Esophagus mucosa (tissue), 1 donor: ENCODE results near the gene KAT7. TPM values are rescaled to one million over a fixed set of nuclear protein-coding genes. Genes with fewer than 3 reads are reported as not detected.

Experiments
- ATAC-seq: fragments of 200-7000 bp; cut with Tn5 transposase; one replicate; pipeline ENCODE4 v1.9.1; 2020
- total RNA-seq: library from RNA; stranded (reverse); gene quantifications from one replicate; pipeline ENCODE4 v1.2.4, GENCODE V29; 2023
- donor health status: DM: yes; HTN: yes; CAD: no.

The KAT7 gene
- total RNA-seq, 1 donor from 2014 or later: 33.7 TPM

- ATAC-seq: no peak
Measured at GRCh38 chr17:49843774-49844350, 55.4 kb downstream of the KAT7 start.

- no peak for ATAC-seq
Measured at GRCh38 chr17:49845321-49845720, 56.8 kb downstream of the KAT7 start.

- no peak for ATAC-seq
Measured at GRCh38 chr17:49846938-49847712, 58.6 kb downstream of the KAT7 start.

DNA sequence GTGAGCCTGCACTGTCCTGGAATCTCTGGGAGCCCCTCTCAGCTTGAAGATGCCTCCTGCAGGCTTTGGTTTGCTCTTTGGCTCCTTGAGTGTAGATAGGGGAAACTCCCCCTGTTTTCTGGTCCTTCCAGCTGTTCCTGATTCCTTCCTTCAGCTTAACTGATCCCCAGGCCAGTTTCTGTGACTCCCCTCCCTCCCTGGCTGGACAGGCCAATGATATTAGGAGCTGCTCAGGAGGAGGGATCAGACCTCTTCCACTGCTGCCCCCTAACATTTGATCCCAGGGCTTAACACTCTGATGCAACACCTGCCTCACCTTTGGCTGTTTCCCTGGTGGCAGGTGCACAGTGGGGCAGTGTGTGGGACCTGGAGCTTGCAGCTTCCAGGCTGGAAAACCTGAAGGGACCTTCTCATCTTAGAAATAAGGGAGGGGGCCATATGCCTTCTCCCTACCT lies 59.6 kb downstream of the KAT7 start, which contains the start of gene TAC4:
TSS of gene TAC4 (minus strand) at position 51 of the 455 bp plus-strand sequence. CDS start 52 bp downstream, outside the sequence.
- ATAC-seq: no peak

DNA sequence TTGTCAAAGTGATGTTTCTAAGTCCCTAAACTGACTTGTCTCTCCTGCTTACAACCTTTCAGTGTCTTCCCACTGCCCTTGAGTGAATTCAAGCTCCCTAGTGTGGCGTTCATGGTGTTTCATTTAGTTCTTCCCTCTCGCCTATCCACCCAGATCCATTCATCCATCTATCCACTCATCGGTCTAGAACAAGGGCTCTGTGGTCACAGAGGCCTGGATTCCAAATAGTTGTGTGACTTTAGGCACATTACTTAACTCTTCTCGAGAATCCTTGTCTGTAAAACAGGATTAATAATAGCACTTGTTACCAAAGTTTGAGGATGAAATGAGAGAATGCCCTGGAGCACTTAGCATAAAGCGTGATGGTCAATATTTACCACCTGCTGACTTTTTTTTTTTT lies 60.3 kb downstream of the KAT7 start:
- ATAC-seq: no peak

DNA sequence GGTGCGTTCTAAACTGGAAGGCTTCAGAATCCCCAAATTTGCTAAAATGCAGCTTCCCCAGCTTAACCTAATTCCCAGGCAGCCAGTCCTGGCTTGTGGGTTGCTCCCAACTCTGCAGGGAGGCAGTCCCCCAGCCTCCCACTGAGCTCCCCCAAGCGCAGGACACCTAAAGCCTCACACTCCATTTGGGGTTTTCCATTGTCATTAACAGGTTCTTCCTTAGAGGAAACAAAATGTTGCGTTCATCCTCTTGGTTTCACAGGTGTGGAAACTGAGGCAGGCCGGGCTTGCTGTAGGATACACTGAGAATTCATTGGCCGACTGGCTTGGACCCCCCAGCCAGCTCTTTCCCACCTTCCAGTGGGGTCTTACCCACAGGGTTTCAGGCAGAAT lies 61.7 kb downstream of the KAT7 start:
- ATAC-seq: no peak

GRCh38 chr17:49850772-49851386 lies 62.4 kb downstream of the KAT7 start:
- ATAC-seq: peak; percentile 17

DNA sequence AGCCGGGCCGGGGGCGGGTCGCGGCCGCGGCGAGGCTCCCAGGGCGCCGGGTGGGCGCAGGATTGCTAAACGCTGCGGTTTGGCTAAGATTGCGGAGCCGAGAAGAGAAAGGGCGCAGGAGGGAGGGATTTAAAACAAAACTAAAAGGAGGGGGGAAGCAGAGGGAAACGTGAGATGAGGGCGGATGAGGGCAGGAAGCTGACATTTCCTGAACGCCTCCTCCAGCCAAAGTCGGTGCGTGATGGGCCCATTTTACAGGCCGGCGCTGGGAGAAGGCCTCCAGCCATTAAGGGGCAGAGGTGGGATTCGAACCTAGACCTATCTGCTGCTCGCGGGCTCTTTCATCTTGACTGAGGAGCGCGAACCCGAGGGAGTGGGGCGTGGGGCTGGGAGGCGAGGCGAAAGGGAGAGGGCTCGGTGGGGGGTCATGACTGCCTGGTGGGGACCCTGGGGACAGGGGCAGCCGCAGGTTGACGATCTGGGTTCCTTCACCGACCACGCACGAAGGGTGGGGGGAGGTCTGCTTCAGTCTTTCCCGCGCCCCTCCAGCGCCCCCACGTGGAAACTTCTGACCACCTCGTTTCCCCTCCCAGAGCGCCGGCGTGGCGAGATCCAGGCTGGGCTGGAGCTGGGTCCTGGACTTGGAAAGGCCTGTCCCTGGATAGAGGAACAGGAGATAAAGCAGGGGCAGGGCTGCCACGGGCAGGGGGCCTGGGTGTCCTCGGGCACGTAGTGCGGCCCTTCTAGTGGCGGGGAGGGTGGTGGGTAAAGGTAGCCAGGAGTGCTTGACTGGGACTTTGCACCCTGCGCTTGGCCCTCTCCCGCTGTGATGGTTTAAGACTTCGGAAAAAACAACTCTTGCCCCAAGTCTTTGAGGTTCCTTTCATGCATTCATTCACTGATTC lies 63.2 kb downstream of the KAT7 start:
- peak; percentile 46 for ATAC-seq

- ATAC-seq: no peak
Measured at GRCh38 chr17:49853470-49854015, 65.1 kb downstream of the KAT7 start.

DNA sequence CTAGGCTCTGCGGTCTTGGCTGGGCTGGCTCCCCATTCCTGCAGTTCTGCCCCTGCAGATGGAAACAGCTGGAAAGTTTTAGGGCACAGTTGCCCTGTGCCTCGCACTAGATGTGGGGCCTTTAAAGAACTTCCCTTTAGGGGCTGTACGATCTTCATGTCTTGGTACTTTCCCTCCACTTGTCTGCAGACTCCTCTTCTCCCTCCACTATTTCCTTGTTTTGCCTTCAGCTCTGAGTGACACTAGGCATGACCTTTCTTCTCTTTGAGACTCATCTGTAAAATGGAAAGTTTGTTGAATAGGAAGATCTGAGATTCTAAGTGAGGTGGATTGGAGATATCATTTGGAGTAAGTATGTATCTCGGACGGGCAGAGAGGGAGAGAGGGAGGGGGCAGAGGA lies 65.6 kb downstream of the KAT7 start:
- ATAC-seq: no peak

GRCh38 chr17:49858796-49859195 lies 70.3 kb downstream of the KAT7 start:
- ATAC-seq: no peak

GRCh38 chr17:49859991-49860953 lies 71.8 kb downstream of the KAT7 start:
- ATAC-seq: peak; percentile 15

DNA sequence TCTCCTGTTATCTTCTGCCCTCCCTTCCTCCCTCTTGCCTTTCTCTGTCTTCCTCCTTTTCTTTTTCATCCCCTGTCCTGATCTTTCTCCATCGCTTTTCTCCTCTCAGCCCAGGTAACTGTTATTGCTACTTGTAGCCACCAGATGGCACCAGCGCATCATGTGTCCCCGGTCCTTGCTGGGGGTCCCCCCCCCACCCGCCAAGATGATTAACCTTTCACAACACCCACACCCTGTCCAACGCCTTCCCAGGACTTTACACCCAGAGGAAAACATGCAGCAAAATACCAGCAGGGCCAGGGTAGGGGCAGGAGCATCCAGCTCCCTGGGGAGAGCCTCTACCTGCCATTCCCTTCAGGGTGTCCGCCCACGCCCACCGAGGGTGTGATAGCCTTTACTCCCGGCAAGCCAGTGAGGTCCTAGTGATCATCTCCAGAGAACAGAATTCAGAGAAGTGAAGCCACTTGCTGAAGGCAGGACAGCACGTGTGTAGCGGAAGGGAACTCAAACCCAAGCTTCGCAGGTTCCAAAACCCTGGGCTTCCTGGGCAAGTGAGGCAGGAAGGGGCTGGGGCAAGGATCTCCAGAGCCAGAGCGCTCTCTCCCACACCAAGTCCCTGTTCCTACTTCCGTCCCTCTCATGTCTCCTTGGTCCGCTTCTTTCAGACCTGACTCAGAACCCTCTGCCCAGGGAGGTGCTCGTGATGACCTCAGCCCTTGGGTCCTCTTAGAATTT lies 72.8 kb downstream of the KAT7 start:
- ATAC-seq: peak; percentile 41

- no peak for ATAC-seq
Measured at GRCh38 chr17:49862781-49863331, 74.4 kb downstream of the KAT7 start.

DNA sequence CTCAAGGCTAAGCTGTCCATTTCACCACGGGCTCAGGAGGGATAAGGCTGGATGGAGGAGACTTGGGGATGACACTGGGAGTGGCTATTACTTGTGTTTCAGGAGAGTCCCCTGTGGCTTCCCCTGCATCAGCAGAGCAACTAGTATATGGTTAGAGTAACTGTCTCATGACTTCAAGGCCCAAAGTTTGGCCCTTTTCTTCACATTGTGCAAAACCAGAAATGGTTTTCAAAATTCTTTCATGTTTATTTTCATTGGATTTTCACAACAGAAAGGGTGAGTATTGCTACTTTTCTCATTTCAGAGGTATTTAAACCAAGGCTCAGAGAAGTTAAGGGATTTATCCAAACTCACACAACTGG lies 77.5 kb downstream of the KAT7 start:
- ATAC-seq: no peak

- no peak for ATAC-seq
Measured at GRCh38 chr17:49866882-49867413, 78.5 kb downstream of the KAT7 start.

DNA sequence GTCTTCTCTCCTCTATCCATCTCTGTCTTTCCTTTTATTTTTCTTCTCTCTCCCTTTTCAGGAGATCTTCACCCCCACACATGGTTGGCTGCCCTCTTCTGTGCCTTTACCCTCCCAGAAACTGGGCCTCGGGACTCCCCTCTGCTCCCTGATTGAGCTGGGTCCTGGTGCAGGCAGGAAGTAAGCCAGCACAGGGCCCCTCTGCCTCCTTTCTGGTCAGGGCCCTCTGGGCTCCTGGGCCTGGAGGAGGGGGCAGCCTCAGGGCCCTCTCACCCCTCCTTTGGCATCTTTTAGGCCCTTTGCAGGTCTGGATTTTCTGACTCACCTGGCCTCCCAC lies 80.5 kb downstream of the KAT7 start:
- no peak for ATAC-seq

DNA sequence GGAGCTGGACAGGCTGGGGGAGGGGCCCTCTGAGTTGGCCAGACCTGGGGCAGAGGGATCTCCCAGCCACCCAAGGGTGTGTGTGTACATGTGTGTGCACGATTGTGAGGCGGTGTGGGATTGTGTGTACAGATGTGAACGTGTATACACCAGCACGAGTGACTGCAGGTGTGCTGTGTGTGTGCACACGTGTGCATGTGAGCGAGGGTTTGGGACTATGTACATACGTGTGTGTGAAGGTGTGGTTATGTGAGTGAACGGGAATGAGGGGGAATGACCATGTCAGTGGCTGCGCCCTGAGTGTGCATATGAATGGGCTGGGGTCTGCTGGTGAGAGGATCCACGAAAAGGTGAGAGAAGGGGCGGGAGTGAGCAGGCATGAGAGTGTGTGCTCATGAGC lies 81.8 kb downstream of the KAT7 start:
- ATAC-seq: no peak

- ATAC-seq: peak; percentile 44
Measured at GRCh38 chr17:49871211-49871610, 82.7 kb downstream of the KAT7 start.

- no peak for ATAC-seq
Measured at GRCh38 chr17:49872754-49873377, 84.4 kb downstream of the KAT7 start.
